IMR-90 (cell line): ENCODE results near the gene GCFC2. TPM values are rescaled to one million over a fixed set of nuclear protein-coding genes. Genes with fewer than 3 reads are reported as not detected.

Source experiments
- ATAC-seq: fragments of 200-7000 bp; cut with Tn5 transposase; 2 replicates; pipeline ENCODE4 v1.9.1; 2020; ENCODE audit warnings: low read depth, mild to moderate bottlenecking, moderate library complexity
- BruUV-seq: library from RNA; stranded (reverse); fragments of 400-500 nt; replicated peaks from 2 replicates; lab custom pipeline; 2021; lab: Mats Ljungman, UMichigan
- CTCF ChIA-PET: fragments of 300-600 bp; formaldehyde crosslinking; extraction: SDS; loops from one replicate; lab custom pipeline; 2021; ENCODE audit warnings: antibody characterized with exemption; lab: Yijun Ruan, JAX
- POLR2A ChIA-PET: fragments of 300-600 bp; sonication (Branson Sonifier 250); formaldehyde crosslinking; loops from one replicate; lab custom pipeline; 2022; ENCODE audit warnings: antibody characterized with exemption; ENCODE audit not compliant: unreplicated experiment; lab: Charles Lee
- DNase-seq: peaks from one replicate; pipeline ENCODE4 v3.0.0; 2013
- H2AFZ ChIP-seq: replicated peaks from 2 replicates; pipeline ENCODE3; 2013; ENCODE audit warnings: low read length, mild to moderate bottlenecking; ENCODE audit not compliant: poor library complexity
- H2AK5ac ChIP-seq: 2 replicates; pipeline ENCODE4 v1.6.1; 2013; ENCODE audit warnings: low read depth, low read length, inconsistent platforms
- H2AK9ac ChIP-seq: replicated peaks from 2 replicates; pipeline ENCODE3; 2013; ENCODE audit warnings: mild to moderate bottlenecking, low read depth, low read length, moderate library complexity; ENCODE audit not compliant: poor library complexity
- H2BK120ac ChIP-seq: 2 replicates; pipeline ENCODE4 v1.6.1; 2013; ENCODE audit warnings: low read depth, low read length, inconsistent platforms
- H2BK15ac ChIP-seq: 3 replicates; pipeline ENCODE4 v1.6.1; 2013; ENCODE audit warnings: low read depth, low read length, inconsistent platforms
- H2BK20ac ChIP-seq: 2 replicates; pipeline ENCODE4 v1.6.1; 2013; ENCODE audit warnings: low read depth, mild to moderate bottlenecking, inconsistent platforms, low read length, moderate library complexity
- H2BK5ac ChIP-seq: 2 replicates; pipeline ENCODE4 v1.6.1; 2013; ENCODE audit warnings: mild to moderate bottlenecking, low read depth, low read length, inconsistent platforms; ENCODE audit not compliant: poor library complexity, severe bottlenecking
- H3K14ac ChIP-seq: replicated peaks from 2 replicates; pipeline ENCODE4 v1.6.1; 2013; ENCODE audit warnings: low read depth, low read length, inconsistent platforms
- H3K18ac ChIP-seq: 2 replicates; pipeline ENCODE4 v1.6.1; 2013; ENCODE audit warnings: low read depth, low read length, control low read depth
- H3K23ac ChIP-seq: 2 replicates; pipeline ENCODE4 v1.6.1; 2013; ENCODE audit warnings: low read depth, low read length, inconsistent platforms
- H3K27ac ChIP-seq: 2 replicates; pipeline ENCODE4 v1.5.1; 2013; ENCODE audit warnings: mild to moderate bottlenecking, control low read depth, low read length; ENCODE audit not compliant: insufficient read depth
- H3K27me3 ChIP-seq: 2 replicates; pipeline ENCODE4 v1.6.1; 2013; ENCODE audit warnings: low read length; ENCODE audit not compliant: control insufficient read depth, insufficient read depth
- H3K36me3 ChIP-seq: 2 replicates; pipeline ENCODE4 v1.6.1; 2013; ENCODE audit warnings: low read length, mixed read lengths; ENCODE audit not compliant: control insufficient read depth, insufficient read depth
- H3K4ac ChIP-seq: 2 replicates; pipeline ENCODE4 v1.6.1; 2013; ENCODE audit warnings: low read depth, low read length, inconsistent platforms
- H3K4me1 ChIP-seq: 2 replicates; pipeline ENCODE4 v1.6.1; 2013; ENCODE audit warnings: low read length, mixed read lengths; ENCODE audit not compliant: control insufficient read depth, insufficient read depth
- H3K4me2 ChIP-seq: 2 replicates; pipeline ENCODE4 v1.6.1; 2013; ENCODE audit warnings: low read depth, mild to moderate bottlenecking, control low read depth, low read length, moderate library complexity
- H3K4me3 ChIP-seq: 2 replicates; pipeline ENCODE4 v1.5.1; 2013; ENCODE audit warnings: low read depth, mild to moderate bottlenecking, control low read depth, low read length, moderate library complexity; ENCODE audit not compliant: insufficient read depth
- H3K56ac ChIP-seq: 2 replicates; pipeline ENCODE4 v1.6.1; 2013; ENCODE audit warnings: low read length, inconsistent platforms; ENCODE audit not compliant: insufficient read depth; ENCODE audit errors: extremely low read depth
- H3K79me1 ChIP-seq, 2 experiments: 2 replicates each; pipeline ENCODE4 v1.6.1; 2013; ENCODE audit warnings: low read length in 2 of 2, inconsistent platforms in 1 of 2, low read depth in 1 of 2
- H3K9ac ChIP-seq: 2 replicates; pipeline ENCODE4 v1.6.1; 2013; ENCODE audit warnings: low read depth, low read length, control low read depth
- H3K9me1 ChIP-seq: 2 replicates; pipeline ENCODE4 v1.6.1; 2013; ENCODE audit warnings: low read length, inconsistent platforms; ENCODE audit not compliant: insufficient read depth
- H3K9me3 ChIP-seq: 2 replicates; pipeline ENCODE4 v1.6.1; 2013; ENCODE audit warnings: low read length; ENCODE audit not compliant: control insufficient read depth, insufficient read depth
- H4K20me1 ChIP-seq: 2 replicates; pipeline ENCODE4 v1.6.1; 2013; ENCODE audit warnings: low read length, inconsistent platforms; ENCODE audit not compliant: insufficient read depth
- H4K5ac ChIP-seq: 2 replicates; pipeline ENCODE4 v1.6.1; 2013; ENCODE audit warnings: mild to moderate bottlenecking, low read depth, low read length, control low read depth
- H4K8ac ChIP-seq, 2 experiments: 2 replicates each; pipeline ENCODE4 v1.6.1; 2013; ENCODE audit warnings: low read depth in 2 of 2, low read length in 2 of 2, control low read depth in 1 of 2, inconsistent platforms in 1 of 2
- H4K91ac ChIP-seq: 2 replicates; pipeline ENCODE4 v1.6.1; 2013; ENCODE audit warnings: low read depth, low read length, inconsistent platforms; ENCODE audit not compliant: insufficient read depth
- BHLHE40 ChIP-seq: fragments of 150-350 bp; IDR thresholded peaks from 2 replicates; pipeline ENCODE4 v1.6.1; 2016; ENCODE audit warnings: mild to moderate bottlenecking, low read depth, low read length
- CEBPB ChIP-seq: IDR thresholded peaks from 2 replicates; pipeline ENCODE4 v1.6.1; 2012; ENCODE audit warnings: low read depth, low read length, improper control_type of control experiment
- CHD1 ChIP-seq: IDR thresholded peaks from 2 replicates; pipeline ENCODE4 v1.6.1; 2012; ENCODE audit warnings: low read depth, low read length, improper control_type of control experiment
- CTCF ChIP-seq: conservative IDR thresholded peaks from 2 replicates; pipeline ENCODE4 v1.5.1; 2012; ENCODE audit warnings: mild to moderate bottlenecking, low read depth, low read length, improper control_type of control experiment
- ELK1 ChIP-seq: fragments of 150-350 bp; IDR thresholded peaks from 2 replicates; pipeline ENCODE4 v1.6.1; 2016; ENCODE audit warnings: low read depth, mild to moderate bottlenecking, low read length, moderate library complexity, borderline replicate concordance
- FOS ChIP-seq: fragments of 150-350 bp; IDR thresholded peaks from 2 replicates; pipeline ENCODE4 v1.6.1; 2016; ENCODE audit warnings: low read depth, low read length
- MAFK ChIP-seq: IDR thresholded peaks from 2 replicates; pipeline ENCODE4 v1.6.1; 2012; ENCODE audit warnings: low read depth, low read length, improper control_type of control experiment
- MAZ ChIP-seq: IDR thresholded peaks from 2 replicates; pipeline ENCODE4 v1.6.1; 2012; ENCODE audit warnings: low read depth, mild to moderate bottlenecking, low read length, improper control_type of control experiment, moderate library complexity, borderline replicate concordance
- MXI1 ChIP-seq: IDR thresholded peaks from 2 replicates; pipeline ENCODE4 v1.6.1; 2012; ENCODE audit warnings: low read depth, mild to moderate bottlenecking, low read length, moderate library complexity, borderline replicate concordance
- NFE2L2 ChIP-seq: fragments of 150-350 bp; IDR thresholded peaks from 2 replicates; pipeline ENCODE4 v1.6.1; 2016; ENCODE audit warnings: low read depth, mild to moderate bottlenecking, low read length
- POLR2A ChIP-seq: IDR thresholded peaks from 2 replicates; pipeline ENCODE4 v1.6.1; 2012; ENCODE audit warnings: mild to moderate bottlenecking, low read depth, low read length
- RAD21 ChIP-seq: IDR thresholded peaks from 2 replicates; pipeline ENCODE4 v1.6.1; 2012; ENCODE audit warnings: low read length, improper control_type of control experiment
- RCOR1 ChIP-seq: IDR thresholded peaks from 2 replicates; pipeline ENCODE4 v1.6.1; 2012; ENCODE audit warnings: mild to moderate bottlenecking, low read length, improper control_type of control experiment; ENCODE audit not compliant: insufficient replicate concordance
- RFX5 ChIP-seq: IDR thresholded peaks from 2 replicates; pipeline ENCODE4 v1.8.0; 2012; ENCODE audit warnings: low read depth, mild to moderate bottlenecking, low read length, moderate library complexity
- SMC3 ChIP-seq: fragments of 150-350 bp; IDR thresholded peaks from 2 replicates; pipeline ENCODE4 v1.6.1; 2016; ENCODE audit warnings: low read depth, mild to moderate bottlenecking, antibody characterized with exemption, low read length, moderate library complexity
- USF2 ChIP-seq: fragments of 150-350 bp; IDR thresholded peaks from 2 replicates; pipeline ENCODE4 v1.6.1; 2017; ENCODE audit warnings: mild to moderate bottlenecking, antibody characterized with exemption, low read length, low read depth
- WGBS, 2 experiments: methylation state at CpG; one replicate each; pipeline versions ENCODE4 v1.1.5 to v1.1.7; 2013; ENCODE audit warnings: missing lambda C conversion rate in 2 of 2; ENCODE audit not compliant: insufficient read length in 1 of 2; ENCODE audit errors: extremely low coverage in 2 of 2; 5-methylcytosine and 5-hydroxymethylcytosine counted together
- dilution Hi-C: fragments of 300-500 bp; cut with HindIII; formaldehyde crosslinking; loops from one replicate; pipeline ENCODE4 v1.14.3; 2018; ENCODE audit warnings: low sequenced_read_pairs; ENCODE audit not compliant: unreplicated experiment
- in situ Hi-C: fragments of 300-500 bp; cut with MboI; formaldehyde crosslinking; loops from 3 replicates; pipeline ENCODE4 v1.14.3; 2019; ENCODE audit warnings: low sequenced_read_pairs, inconsistent platforms, mixed read lengths
- intact Hi-C: fragments of 100-400 bp; cut with micrococcal nuclease; formaldehyde crosslinking; loops from 2 replicates; pipeline ENCODE4 v1.10.0; 2022
- polyA plus RNA-seq, 3 experiments: library from polyadenylated mRNA; depleted of rRNA; stranded (reverse); fragments of >200 nt; gene quantifications; 2 replicates each; pipeline ENCODE4 v1.2.3, GENCODE V29; 2012; ENCODE audit warnings: low replicate concordance in 1 of 3
- total RNA-seq: library from RNA; depleted of rRNA; stranded (reverse); fragments of >200 nt; gene quantifications from 2 replicates; pipeline ENCODE4 v1.2.3, GENCODE V29; 2012

The GCFC2 gene
- total and polyA plus RNA-seq, 2 of the 4 experiments (the other 2 are of a cell fraction): 6.4 to 10.0 TPM

- Histone ChIP-seq H4K5ac (peak overlapping the region; percentile 32; the same call in 1 of the 2 replicates), H4K8ac (peak overlapping the region; percentile 92 to 95; a peak in 3 of 4 replicates), H2AFZ (peak overlapping the region; percentile 90), H3K36me3 (no peaks in the 10 kb centered on the region; the same call in 1 of the 2 replicates), H3K23ac (peak overlapping the region; percentile 79; the same call in 1 of the 2 replicates), H3K18ac (no peak overlapping the region), H3K4me1 (peaks cover 2% of the 10 kb centered on the region; the same call in 1 of the 2 replicates), H3K9ac (peak overlapping the region; percentile 94), H3K9me1 (no peaks in the 10 kb centered on the region), H4K20me1 (no peaks in the 10 kb centered on the region), H2AK5ac (no peak overlapping the region; the same call in 1 of the 2 replicates), H3K4ac (peak overlapping the region; percentile 71), H2BK5ac (peak overlapping the region; percentile 14), H3K27me3 (no peaks in the 10 kb centered on the region), H2AK9ac (peak overlapping the region; percentile 21), H3K56ac (peak overlapping the region; percentile 75; the same call in 1 of the 2 replicates), H3K9me3 (no peaks in the 10 kb centered on the region), H2BK20ac (no peak overlapping the region), H3K4me2 (peak overlapping the region; percentile 89), H3K27ac (peak overlapping the region; percentile 85), H2BK15ac (no peak overlapping the region), H3K79me1 (peaks cover 0 to 7% of the 10 kb centered on the region in 2 experiments; a peak in 2 of 4 replicates), H3K4me3 (peak overlapping the region; percentile 49), H3K14ac (peak overlapping the region; percentile 75), H2BK120ac (peak overlapping the region; percentile 40; the same call in 1 of the 2 replicates), H4K91ac (no peak overlapping the region; the same call in 1 of the 2 replicates)
- intact Hi-C loops: loop anchor here (1.0 kb wide), 1 partner anchor 64 kb away; the partner anchor contains the start of gene MRPL19
- CTCF ChIA-PET: no interaction called here
- DNase-seq: no peak
- 0% methylated on average over 7 of the region's 12 CpGs; no CpG with 5 or more reads in 1 of the 2 experiments for WGBS, 2 experiments
- in situ Hi-C loops: no loop called here
- no peak for TF ChIP-seq CTCF
- TF ChIP-seq SMC3: no peak
- TF ChIP-seq ELK1: no peak
- no peak for TF ChIP-seq RFX5
- TF ChIP-seq RAD21: no peak
- TF ChIP-seq MXI1: no peak
- TF ChIP-seq CHD1: no peak
- TF ChIP-seq MAFK: no peak
- TF ChIP-seq FOS: no peak
- no peak for TF ChIP-seq NFE2L2
- TF ChIP-seq MAZ: no peak
- no peak for TF ChIP-seq RCOR1
- TF ChIP-seq USF2: no peak
- TF ChIP-seq CEBPB: no peak
- no peak for TF ChIP-seq POLR2A
- TF ChIP-seq BHLHE40: no peak
- POLR2A ChIA-PET: no interaction called here
- BruUV-seq: no TSS peak
- dilution Hi-C loops: no loop called here
- ATAC-seq: peak; percentile 38
Measured at GRCh38 chr2:75710220-75710576, 517 bp downstream of the GCFC2 start.
